ENCODE results near the gene ST3GAL5.

GRCh38 chr2:85911097-85911496 is 22.3 kb upstream of the ST3GAL5 start:
- TF ChIP-seq EZH2 (IDR thresholded peaks at IDR 0.05; ENCODE audit: low read depth, low read length, severe bottlenecking) (no peak), POLR2A (IDR thresholded peaks at IDR 0.05; ENCODE audit: control extremely low read depth in 1 of 2, low read depth in 2 of 2, low read length in 2 of 2) (no peak)
- TF ChIP-seq, protein P1, sequence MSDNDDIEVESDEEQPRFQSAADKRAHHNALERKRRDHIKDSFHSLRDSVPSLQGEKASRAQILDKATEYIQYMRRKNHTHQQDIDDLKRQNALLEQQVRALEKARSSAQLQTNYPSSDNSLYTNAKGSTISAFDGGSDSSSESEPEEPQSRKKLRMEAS (IDR thresholded peaks at IDR 0.05): no peak

Measured in H1 (cell line).